Loucy (cell line): ENCODE measurements around the gene ATP6V1G1.

Experiments used
- CTCF ChIP-seq: fragments of 200-600 bp; sonication (generic); conservative IDR thresholded peaks from 2 replicates; pipeline ENCODE4 v1.5.1; 2014; ENCODE audit warnings: mild to moderate bottlenecking, antibody characterized with exemption, low read length
- EZH2phosphoT487 ChIP-seq: fragments of 200-600 bp; IDR thresholded peaks from 2 replicates; pipeline ENCODE4 v1.6.1; 2018; ENCODE audit warnings: antibody characterized with exemption, mild to moderate bottlenecking, moderate library complexity, borderline replicate concordance

- TF ChIP-seq EZH2phosphoT487 (no peak), CTCF (no peak)
Observed at GRCh38 chr9:114588651-114589526, 1.3 kb downstream of the ATP6V1G1 start.
